GDM1 (cell line): ENCODE results near the gene MYOM1.

ENCODE experiments used
- DNase-seq: peaks from one replicate; lab custom pipeline; 2025; lab: John Stamatoyannopoulos, UW

Gene MYOM1

GRCh38 chr18:3150688-3151087 is 69.1 kb downstream of the MYOM1 start:
- no peak for DNase-seq

DNA sequence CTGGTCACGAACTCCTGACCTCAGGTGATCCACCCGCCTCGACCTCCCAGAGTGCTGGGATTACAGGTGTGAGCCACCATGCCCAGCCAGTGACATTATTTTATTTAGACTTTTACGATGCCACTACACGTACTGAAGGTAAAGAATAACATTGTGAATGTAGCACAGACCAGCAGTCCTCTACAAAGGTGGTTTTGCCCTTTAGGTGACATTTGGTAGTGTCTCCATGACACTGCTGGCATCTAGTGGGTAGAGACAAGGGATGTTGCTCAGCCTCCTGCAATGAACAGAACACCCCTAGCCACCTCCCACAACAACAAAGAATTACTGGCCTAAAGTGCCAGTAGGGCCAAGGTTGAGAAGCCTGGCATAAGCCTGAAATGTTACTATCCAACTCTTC is 69.5 kb downstream of the MYOM1 start:
- DNase-seq, result no peak

DNA sequence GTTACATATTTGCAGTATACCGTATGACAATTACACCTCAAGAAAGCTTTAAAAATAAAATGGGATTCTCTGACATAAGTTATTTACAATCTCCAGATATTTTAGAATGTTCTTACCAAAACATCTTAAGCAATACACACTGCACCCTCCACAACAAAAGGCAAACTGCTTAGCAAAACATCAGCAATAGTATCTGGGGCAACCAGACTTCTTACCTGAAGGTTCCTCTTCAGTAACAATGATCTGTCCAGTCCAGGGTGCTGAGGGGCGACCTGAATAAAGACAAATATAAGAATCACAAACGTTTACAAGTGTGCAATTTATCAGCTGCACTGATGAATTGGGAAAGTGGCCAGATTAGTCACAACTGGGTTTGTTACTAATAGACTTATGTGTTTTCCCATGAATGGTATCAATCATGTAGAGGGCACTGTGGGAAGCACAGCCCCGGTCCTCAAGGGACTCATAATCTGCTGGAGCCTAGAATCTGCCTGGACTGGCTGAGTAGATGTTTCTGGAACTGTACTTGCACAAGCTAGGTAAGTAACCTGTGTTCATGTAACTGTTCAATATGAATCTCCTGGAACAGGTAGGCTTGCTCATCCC is 70.7 kb downstream of the MYOM1 start:
- DNase-seq, result no peak

- no peak for DNase-seq
These were observed 71.7 kb downstream of the MYOM1 start for GRCh38 chr18:3147935-3148554.

- no peak for DNase-seq
These were observed 78.7 kb downstream of the MYOM1 start for GRCh38 chr18:3140986-3141639.

DNA sequence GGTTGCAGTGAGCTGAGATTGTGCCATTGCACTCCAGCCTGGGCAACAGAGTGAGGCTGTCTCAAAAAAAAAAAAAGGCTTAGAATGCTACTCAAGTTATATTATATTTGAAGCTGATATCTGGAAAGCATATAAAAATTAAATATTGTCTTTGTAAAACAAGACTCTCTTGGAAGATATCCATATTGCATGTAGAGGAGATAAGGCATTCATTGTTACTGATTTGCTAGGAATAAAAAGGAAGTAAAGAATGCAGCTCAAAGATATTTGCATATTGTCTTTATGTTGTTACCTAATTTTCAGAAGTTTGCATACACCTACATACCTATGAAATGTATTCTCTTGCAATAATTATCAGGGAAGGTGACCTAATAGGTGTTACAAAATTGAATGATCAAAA is 79.4 kb downstream of the MYOM1 start:
- DNase-seq, result no peak

DNA sequence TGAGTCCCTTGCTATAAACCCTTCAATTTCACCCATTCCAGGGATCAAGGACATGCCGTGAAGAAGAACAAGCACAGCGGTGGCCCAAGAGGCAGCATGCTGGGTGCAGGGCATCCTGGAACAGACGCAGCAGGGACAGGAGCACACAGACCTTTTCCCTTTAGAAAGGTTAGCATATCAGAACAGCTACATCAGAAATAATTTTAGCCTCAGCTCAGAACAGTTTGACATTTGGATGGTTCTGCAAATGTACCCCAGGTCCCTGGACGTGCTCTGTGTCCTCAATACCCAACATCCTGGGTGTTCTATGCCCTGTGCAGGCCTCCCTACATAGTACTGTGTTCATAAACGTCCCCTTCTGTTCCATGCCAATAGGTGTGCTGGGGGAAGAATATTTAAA is 80.4 kb downstream of the MYOM1 start:
- no peak for DNase-seq

- no peak for DNase-seq
These were observed 81.3 kb downstream of the MYOM1 start for GRCh38 chr18:3138274-3138975.

DNA sequence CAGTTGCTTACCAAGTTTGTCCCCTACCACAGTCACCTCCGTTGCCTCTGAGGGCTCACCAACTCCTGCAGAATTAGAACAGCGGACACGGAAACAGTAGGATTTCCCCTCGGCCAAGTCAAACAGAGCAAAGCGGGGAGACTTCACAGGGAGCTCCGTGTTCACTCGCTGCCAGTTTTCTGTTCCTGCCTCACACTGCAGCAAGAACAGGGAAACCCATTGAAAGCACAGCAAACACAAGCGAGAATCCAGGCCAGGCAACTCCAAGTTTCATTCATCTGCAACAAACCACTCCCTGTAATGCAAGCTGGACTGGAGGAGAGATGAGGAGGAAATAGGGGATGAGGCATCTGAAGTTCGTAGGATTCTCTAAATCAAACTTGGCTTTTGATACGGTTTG is 84.2 kb downstream of the MYOM1 start:
- no peak for DNase-seq

GRCh38 chr18:3132700-3133099 is 87.1 kb downstream of the MYOM1 start:
- DNase-seq, result no peak

GRCh38 chr18:3130344-3130743 is 89.4 kb downstream of the MYOM1 start:
- DNase-seq, result no peak

DNA sequence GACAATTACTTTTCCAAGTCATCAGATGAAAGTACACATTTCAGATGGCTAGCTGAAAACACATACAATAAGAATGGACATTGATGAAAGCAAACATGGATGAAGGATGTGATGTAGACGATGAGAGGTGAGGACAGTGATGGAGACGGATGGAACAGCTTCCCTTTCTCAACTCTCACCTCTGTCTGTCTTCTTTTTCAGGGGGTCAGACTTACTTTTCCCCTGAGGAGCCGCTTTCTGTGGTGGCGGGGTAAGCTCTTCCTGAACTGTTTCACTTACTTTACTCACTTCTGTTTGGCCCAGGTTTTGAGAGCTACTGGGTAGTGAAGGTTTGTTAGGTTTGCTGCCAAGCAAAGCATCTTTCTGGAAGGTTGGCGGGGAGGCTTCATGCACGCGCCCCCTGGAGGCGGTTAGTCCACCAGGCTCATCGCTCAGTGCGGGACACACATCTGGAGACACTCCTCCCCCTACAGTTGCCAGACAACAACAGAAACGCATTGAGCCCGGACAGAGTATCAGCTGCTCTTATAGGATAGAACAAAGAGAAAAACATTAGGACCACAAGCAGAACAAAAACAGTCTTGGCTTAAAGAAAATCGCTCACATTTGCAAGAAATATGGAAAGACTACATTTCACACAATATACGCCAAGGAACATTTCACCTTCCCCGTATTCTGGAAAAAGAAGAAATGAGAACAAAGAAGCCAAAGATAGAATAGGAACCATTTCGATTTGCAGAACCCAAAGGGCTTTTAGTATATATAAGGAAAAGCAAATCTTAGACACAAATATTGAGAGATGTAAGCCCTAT is 90.5 kb downstream of the MYOM1 start:
- DNase-seq, result peak; percentile 69

- DNase-seq, result no peak
These were observed 93.2 kb downstream of the MYOM1 start for GRCh38 chr18:3126457-3127097.

- no peak for DNase-seq
These were observed 94.9 kb downstream of the MYOM1 start for GRCh38 chr18:3124822-3125221.

DNA sequence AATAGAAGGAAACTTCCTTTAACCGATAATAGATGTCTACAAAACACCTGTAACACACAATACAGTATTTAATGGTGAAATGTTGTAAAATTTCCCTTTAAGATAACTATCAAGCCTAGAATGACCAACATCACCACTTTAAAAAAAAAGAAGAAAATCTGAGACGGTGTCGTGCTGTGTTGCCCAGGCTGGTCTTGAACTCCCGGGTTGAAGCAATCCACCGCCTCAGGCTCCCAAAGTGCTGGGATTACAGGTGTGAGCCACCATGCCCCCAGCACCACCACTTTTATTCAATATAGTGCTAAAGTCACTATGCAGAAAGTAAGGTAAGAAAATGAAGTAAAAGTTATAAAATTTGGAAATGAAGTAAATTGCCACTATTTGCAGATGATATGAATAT is 96.9 kb downstream of the MYOM1 start:
- DNase-seq, result no peak

DNA sequence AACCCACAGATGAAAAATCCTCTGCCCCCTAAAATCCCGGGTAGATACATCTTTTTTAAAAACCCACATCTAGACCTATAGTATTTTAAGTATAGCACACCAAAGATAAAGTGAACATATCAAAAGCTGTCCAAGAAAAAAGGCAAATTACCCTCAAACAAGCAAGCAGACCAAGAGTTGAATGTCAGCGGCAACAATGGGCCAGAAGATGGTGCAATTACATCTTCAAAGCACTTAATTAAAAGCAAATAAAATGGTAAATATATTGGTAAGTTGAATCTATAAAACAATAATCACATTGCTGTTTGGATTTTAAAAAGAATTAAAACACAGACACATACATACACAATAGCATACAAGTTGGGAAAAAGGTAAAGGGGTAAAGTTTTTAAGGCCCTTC is 98.5 kb downstream of the MYOM1 start:
- DNase-seq, result no peak

- peak; percentile 5 for DNase-seq
These were observed 99.4 kb downstream of the MYOM1 start for GRCh38 chr18:3120356-3120755.

- no peak for DNase-seq
These were observed 100.1 kb downstream of the MYOM1 start for GRCh38 chr18:3119401-3120341.

GRCh38 chr18:3118195-3119010 is 101.4 kb downstream of the MYOM1 start:
- no peak for DNase-seq
